Muscle of arm (tissue), 12 donors: ENCODE data around the gene RTL3. TPM values are rescaled to one million over a fixed set of nuclear protein-coding genes. Genes with fewer than 3 reads are reported as not detected.

Experiments
- DNase-seq: peaks from one replicate; pipeline ENCODE4 v3.0.0-alpha.2; 2013
- polyA plus RNA-seq, 12 donors: library from polyadenylated mRNA; unstranded; fragments of 120-200 nt; gene quantifications; one replicate each; pipeline ENCODE4 v1.2.1, GENCODE V29; 2013; ENCODE audit not compliant: insufficient read length in 12 of 12

RTL3 gene
- polyA plus RNA-seq, 12 donors: 1.6 to 3.5 (median 1.9) TPM; not detected in 2

DNA sequence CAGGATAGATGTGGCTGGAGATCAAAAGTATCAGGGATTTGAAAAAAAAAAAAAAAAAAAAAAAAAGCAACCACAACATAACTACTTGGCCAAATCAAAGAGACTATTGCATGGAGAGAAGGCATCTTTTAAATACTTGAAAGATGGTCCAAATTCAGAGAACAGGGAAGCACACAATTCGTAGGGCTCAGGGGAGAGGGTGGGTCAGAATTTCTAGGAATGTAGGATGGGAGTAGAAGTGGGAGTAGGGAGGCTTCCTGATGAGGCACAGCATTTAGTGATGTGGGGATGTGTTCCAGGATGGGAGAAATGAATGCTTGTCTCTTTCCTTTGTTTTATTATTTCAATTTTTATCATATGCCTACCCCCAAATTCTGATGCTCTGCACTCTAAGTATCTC lies 36.3 kb downstream of the RTL3 start:
- peak; percentile 58 for DNase-seq

DNA sequence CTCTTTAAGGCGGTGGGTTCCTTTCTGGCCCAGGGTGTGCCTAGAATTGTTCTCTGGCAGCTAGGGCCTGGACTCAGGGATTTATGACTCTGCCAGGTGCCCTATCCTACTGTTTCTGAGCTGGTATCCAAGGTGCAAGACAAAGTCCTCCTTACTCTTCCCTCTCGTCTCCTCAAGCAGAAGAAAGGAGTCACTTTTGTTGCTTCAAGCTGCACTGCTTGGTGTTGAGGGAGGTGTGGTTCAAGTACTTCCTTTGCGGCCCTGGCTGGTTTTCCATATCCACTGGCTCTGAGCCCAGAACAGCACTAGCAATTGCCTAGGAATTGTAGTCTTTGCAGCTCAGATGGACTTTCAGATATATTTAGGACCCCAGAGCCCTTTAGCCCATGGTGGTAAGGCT lies 39.3 kb downstream of the RTL3 start:
- DNase-seq: peak; percentile 48

DNA sequence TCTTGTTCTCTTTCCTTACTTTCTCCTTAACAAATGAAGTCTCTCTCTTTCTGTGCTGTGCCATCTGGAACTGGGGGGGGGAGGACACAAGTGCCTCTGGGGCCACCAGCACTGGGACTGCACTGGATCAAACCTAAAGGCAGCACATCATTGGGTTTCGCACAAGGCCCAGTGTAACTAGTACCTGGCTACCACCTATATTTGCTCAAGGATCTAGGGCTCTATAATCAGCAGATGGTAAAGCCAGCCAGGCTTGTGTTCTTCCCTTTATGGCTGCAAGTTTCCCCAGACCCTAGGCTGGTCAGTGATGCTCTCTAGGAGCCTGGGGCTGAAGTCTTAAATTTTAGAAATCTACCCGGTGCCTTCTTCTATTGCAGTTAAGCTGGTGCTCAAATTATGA lies 40.1 kb downstream of the RTL3 start:
- DNase-seq: no peak

DNA sequence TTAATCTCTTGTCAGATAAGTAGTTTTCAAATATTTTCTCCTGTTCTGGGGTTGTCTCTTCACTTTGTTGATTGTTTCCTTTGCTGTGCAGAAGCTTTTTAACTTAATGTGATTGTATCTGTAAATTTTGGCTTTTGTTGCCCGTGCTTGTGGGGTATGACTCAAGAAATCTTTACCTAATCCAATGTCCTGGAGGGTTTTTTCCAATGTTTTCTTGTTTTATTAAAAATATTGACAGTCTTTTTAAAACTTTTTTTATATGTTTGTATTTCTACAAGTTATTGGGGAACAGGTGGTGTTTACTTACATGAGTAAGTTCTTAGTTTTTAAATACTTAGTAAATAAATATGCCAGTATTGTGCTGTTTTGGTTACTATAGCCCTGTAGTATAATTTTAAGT lies 44.9 kb downstream of the RTL3 start:
- DNase-seq: no peak

Other genes starting within 250 kb of the RTL3 start
- gene LPAR4, start 88.4 kb upstream of the RTL3 start, polyA plus RNA-seq: 1,000 to 10,000 TPM in 1 of 12 donors, 10 to 100 TPM in 11; 34.1 to 4,271 (median 53.8) TPM